ENCODE results near the gene TMCC3.
"Not testable (repeated sequence)": the region's sequence is repeated elsewhere in the genome, so short reads cannot be mapped to it uniquely, and the experiment has no call there.

Gene TMCC3

GRCh38 chr12:94595152-94595551 is 55.2 kb downstream of the TMCC3 start:
- DNase-seq (ENCODE audit: low read depth): no peak
- no peak overlapping the region for H3K4me3 ChIP-seq (ENCODE audit: control insufficient read depth, low read depth, low read length)
- no peak for TF ChIP-seq CTCF (conservative IDR thresholded peaks at IDR 0.05; ENCODE audit: control insufficient read depth, insufficient read depth, low read depth, low read length)

GRCh38 chr12:94594443-94594825 is 55.9 kb downstream of the TMCC3 start:
- H3K4me3 ChIP-seq (ENCODE audit: control insufficient read depth, low read depth, low read length): no peak overlapping the region
- DNase-seq (ENCODE audit: low read depth): no peak
- TF ChIP-seq CTCF (conservative IDR thresholded peaks at IDR 0.05; ENCODE audit: control insufficient read depth, insufficient read depth, low read depth, low read length): no peak

GRCh38 chr12:94593822-94594442 is 56.4 kb downstream of the TMCC3 start:
- no peak for TF ChIP-seq CTCF (conservative IDR thresholded peaks at IDR 0.05; ENCODE audit: control insufficient read depth, insufficient read depth, low read depth, low read length)
- DNase-seq (ENCODE audit: low read depth): no peak
- no peak overlapping the region for H3K4me3 ChIP-seq (ENCODE audit: control insufficient read depth, low read depth, low read length)

- DNase-seq (ENCODE audit: low read depth); H3K4me3 ChIP-seq (ENCODE audit: control insufficient read depth, low read depth, low read length): not testable (repeated sequence)
Observed at GRCh38 chr12:94592723-94593122, 57.6 kb downstream of the TMCC3 start.

GRCh38 chr12:94592080-94592479 is 58.3 kb downstream of the TMCC3 start:
- H3K4me3 ChIP-seq (ENCODE audit: control insufficient read depth, low read depth, low read length): no peak overlapping the region
- DNase-seq (ENCODE audit: low read depth): no peak
- no peak for TF ChIP-seq CTCF (conservative IDR thresholded peaks at IDR 0.05; ENCODE audit: control insufficient read depth, insufficient read depth, low read depth, low read length)

GRCh38 chr12:94590428-94590827 is 59.9 kb downstream of the TMCC3 start:
- TF ChIP-seq CTCF (conservative IDR thresholded peaks at IDR 0.05; ENCODE audit: control insufficient read depth, insufficient read depth, low read depth, low read length): no peak
- H3K4me3 ChIP-seq (ENCODE audit: control insufficient read depth, low read depth, low read length): no peak overlapping the region
- DNase-seq (ENCODE audit: low read depth): no peak

GRCh38 chr12:94589591-94590001 is 60.8 kb downstream of the TMCC3 start:
- H3K4me3 ChIP-seq (ENCODE audit: control insufficient read depth, low read depth, low read length): no peak overlapping the region
- TF ChIP-seq CTCF (conservative IDR thresholded peaks at IDR 0.05; ENCODE audit: control insufficient read depth, insufficient read depth, low read depth, low read length): no peak
- DNase-seq (ENCODE audit: low read depth): no peak
